ENCODE results near the gene GNE. TPM values are rescaled to one million over a fixed set of nuclear protein-coding genes. Genes with fewer than 3 reads are reported as not detected.

Gene GNE
- total RNA-seq, 1 donor from 2014 or later = 25.2 TPM

- H3F3A ChIP-seq (ENCODE audit: low read depth) = no peaks in the 10 kb centered on the region
- H4K20me1 ChIP-seq (ENCODE audit: low read depth) = no peaks in the 10 kb centered on the region
- H3K79me2 ChIP-seq (ENCODE audit: low read depth) = no peaks in the 10 kb centered on the region
- no peak overlapping the region for H3K9ac ChIP-seq
- Mint-ChIP-seq H3K4me1 (no peaks in the 10 kb centered on the region), H3K9me3 (no peaks in the 10 kb centered on the region), H3K36me3 (no peaks in the 10 kb centered on the region), H3K27ac (no peak overlapping the region), H3K4me3 (no peak overlapping the region), H3K27me3 (ENCODE audit: insufficient read depth, low read depth) (peaks cover 6% of the 10 kb centered on the region)
- TF ChIP-seq EZH2 (IDR thresholded peaks at IDR 0.05) = no peak
- no peak for TF ChIP-seq EZH2phosphoT487 (IDR thresholded peaks at IDR 0.05)
- TF ChIP-seq CTCF (IDR thresholded peaks at IDR 0.05) = no peak
- no peak overlapping the region for H3K27ac ChIP-seq
- no peak overlapping the region for H3K4me2 ChIP-seq
- H3K27me3 ChIP-seq = no peaks in the 10 kb centered on the region
- H3K36me3 ChIP-seq = no peaks in the 10 kb centered on the region
- H3K4me1 ChIP-seq = no peaks in the 10 kb centered on the region
- no peaks in the 10 kb centered on the region for H3K9me3 ChIP-seq (ENCODE audit: low read depth)
- H3K4me3 ChIP-seq = no peak overlapping the region
- peak overlapping the region; percentile 88 for H2AFZ ChIP-seq (replicated peaks)
- no peak for DNase-seq (ENCODE audit: low spot score)
These were observed 83.5 kb downstream of the GNE start for GRCh38 chr9:36174731-36175130.

- TF ChIP-seq CTCF (IDR thresholded peaks at IDR 0.05) (no peak), EZH2phosphoT487 (IDR thresholded peaks at IDR 0.05) (no peak), EZH2 (IDR thresholded peaks at IDR 0.05) (no peak)
- Mint-ChIP-seq H3K27me3 (ENCODE audit: insufficient read depth, low read depth) (peaks cover 6% of the 10 kb centered on the region), H3K4me1 (no peaks in the 10 kb centered on the region)
These were observed 84.0 kb downstream of the GNE start for GRCh38 chr9:36174271-36174670.

GRCh38 chr9:36173861-36174260 is 84.4 kb downstream of the GNE start:
- no peaks in the 10 kb centered on the region for H3K79me2 ChIP-seq (ENCODE audit: low read depth)
- no peaks in the 10 kb centered on the region for H3K4me1 Mint-ChIP-seq
- peaks cover 6% of the 10 kb centered on the region for H3K27me3 Mint-ChIP-seq (ENCODE audit: insufficient read depth, low read depth)
- no peaks in the 10 kb centered on the region for H3K36me3 Mint-ChIP-seq
- no peak overlapping the region for H3K4me2 ChIP-seq
- no peak overlapping the region for H3K27ac Mint-ChIP-seq
- no peaks in the 10 kb centered on the region for H3K4me1 ChIP-seq
- H3K9ac ChIP-seq = no peak overlapping the region
- H3K4me3 ChIP-seq = no peak overlapping the region
- H3K9me3 ChIP-seq (ENCODE audit: low read depth) = no peaks in the 10 kb centered on the region
- no peaks in the 10 kb centered on the region for H3K27me3 ChIP-seq
- H3F3A ChIP-seq (ENCODE audit: low read depth) = no peaks in the 10 kb centered on the region
- no peaks in the 10 kb centered on the region for H3K9me3 Mint-ChIP-seq
- H3K4me3 Mint-ChIP-seq = no peak overlapping the region
- no peak for TF ChIP-seq CTCF (IDR thresholded peaks at IDR 0.05)
- no peak for TF ChIP-seq EZH2phosphoT487 (IDR thresholded peaks at IDR 0.05)
- no peak for TF ChIP-seq EZH2 (IDR thresholded peaks at IDR 0.05)
- no peak overlapping the region for H3K27ac ChIP-seq
- no peak overlapping the region for H2AFZ ChIP-seq (replicated peaks)
- no peaks in the 10 kb centered on the region for H3K36me3 ChIP-seq
- no peaks in the 10 kb centered on the region for H4K20me1 ChIP-seq (ENCODE audit: low read depth)
- DNase-seq (ENCODE audit: low spot score) = no peak

More at GRCh38 chr9:36174271-36174670, 84.0 kb downstream of the GNE start:
- Histone ChIP-seq H4K20me1 (ENCODE audit: low read depth) (no peaks in the 10 kb centered on the region), H2AFZ (replicated peaks) (peak overlapping the region; percentile 88), H3K27me3 (no peaks in the 10 kb centered on the region), H3K4me3 (no peak overlapping the region), H3K4me1 (no peaks in the 10 kb centered on the region), H3K27ac (no peak overlapping the region), H3K9me3 (ENCODE audit: low read depth) (no peaks in the 10 kb centered on the region), H3K79me2 (ENCODE audit: low read depth) (no peaks in the 10 kb centered on the region), H3K9ac (no peak overlapping the region), H3K4me2 (no peak overlapping the region), H3K36me3 (no peaks in the 10 kb centered on the region), H3F3A (ENCODE audit: low read depth) (no peaks in the 10 kb centered on the region)
- Mint-ChIP-seq H3K36me3 (no peaks in the 10 kb centered on the region), H3K4me3 (no peak overlapping the region), H3K9me3 (no peaks in the 10 kb centered on the region), H3K27ac (no peak overlapping the region)
- no peak for DNase-seq (ENCODE audit: low spot score)

Measured in neural progenitor cell (in vitro differentiated cells).